HG03196 (cell line): ENCODE measurements around the gene PRDM16.
"Not testable (repeated sequence)": the region's sequence is repeated elsewhere in the genome, so short reads cannot be mapped to it uniquely, and the experiment has no call there.

Experiments used
- ATAC-seq: cut with Tn5 transposase; IDR thresholded peaks from one replicate; pipeline ENCODE4 v1.9.1; 2021; ENCODE audit not compliant: unreplicated experiment

PRDM16 gene

DNA sequence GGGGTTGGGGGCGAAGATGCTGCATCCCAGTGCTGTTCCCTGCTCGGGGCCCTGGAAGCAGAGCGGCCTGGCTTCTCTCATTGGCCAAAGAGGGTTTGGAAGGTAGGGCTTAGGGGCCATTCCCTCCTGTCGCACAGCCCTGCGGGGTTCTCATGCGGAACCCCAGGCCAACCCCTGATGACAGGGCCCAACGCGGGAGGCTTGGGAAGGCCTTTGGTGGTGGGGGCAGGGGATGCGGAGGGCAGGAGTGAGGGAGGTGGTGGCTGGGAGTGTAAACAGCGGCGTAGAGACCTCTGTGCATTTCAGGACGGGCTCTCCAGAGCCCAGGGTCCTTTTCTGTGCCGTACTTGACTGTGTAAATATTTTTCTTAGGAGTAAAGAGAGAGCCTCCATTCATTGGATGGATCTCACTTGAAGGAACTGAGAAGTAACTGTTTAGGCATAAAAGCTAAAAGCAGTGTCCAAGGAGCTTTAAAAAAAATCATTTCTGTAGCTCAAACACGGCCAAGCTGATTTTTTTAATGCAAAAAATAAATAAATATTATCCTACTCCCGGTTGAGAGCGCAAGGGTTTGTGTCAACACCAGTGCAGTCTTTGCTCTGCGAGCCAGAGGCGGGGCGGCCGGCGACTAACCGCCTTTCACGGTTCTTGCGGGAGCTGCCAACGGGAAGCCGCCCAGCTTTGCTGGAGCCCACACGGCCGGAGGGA, 169.1 kb downstream of the PRDM16 start:
- no peak for ATAC-seq

DNA sequence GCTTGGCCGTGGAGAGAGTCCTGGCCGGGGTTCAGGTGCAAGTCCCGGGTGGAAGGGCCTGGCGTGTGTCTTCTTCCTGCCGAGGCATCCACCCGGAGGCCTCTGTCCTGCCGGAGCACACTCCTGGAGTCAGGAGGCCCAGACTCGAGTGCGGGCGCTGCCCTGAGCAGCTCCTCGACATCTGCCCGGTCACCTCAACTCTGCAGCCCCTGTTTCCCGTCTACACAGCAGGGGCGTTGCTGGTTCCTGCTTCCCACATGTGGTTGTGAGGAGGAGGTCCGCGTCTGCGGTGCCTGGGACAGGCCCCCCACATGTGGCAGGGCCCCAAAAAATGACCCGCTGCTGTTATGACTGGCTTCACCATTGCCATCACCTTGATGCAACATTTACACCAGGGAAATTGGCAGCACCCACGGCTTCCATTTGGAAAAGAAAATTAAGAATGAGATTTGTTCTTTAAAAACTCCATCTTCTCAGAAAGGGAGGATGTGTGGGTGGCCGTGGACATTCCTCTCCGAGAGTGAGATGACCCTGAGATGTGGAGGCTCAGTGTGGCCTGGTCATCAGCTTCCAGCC, 169.8 kb downstream of the PRDM16 start:
- ATAC-seq, result no peak

DNA sequence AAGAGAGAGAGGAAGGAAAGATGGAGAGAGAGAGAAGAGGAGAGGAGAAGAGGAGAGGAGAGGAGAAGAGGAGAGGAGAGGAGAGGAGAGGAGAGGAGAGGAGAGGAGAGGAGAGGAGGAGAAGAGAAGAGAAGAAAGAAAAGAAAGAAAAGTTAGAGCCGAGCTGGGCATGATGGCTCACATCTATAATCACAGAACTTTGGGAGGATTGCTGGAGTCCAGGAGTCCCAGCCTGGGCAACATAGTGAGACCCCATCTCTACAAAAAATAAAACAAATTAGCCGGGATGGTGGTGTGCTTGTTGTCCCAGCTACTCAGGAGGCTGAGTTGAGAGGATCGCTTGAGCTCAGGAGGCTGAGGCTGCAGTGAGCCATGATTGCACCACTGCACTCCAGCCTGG, 171.0 kb downstream of the PRDM16 start:
- ATAC-seq, result not testable (repeated sequence)

DNA sequence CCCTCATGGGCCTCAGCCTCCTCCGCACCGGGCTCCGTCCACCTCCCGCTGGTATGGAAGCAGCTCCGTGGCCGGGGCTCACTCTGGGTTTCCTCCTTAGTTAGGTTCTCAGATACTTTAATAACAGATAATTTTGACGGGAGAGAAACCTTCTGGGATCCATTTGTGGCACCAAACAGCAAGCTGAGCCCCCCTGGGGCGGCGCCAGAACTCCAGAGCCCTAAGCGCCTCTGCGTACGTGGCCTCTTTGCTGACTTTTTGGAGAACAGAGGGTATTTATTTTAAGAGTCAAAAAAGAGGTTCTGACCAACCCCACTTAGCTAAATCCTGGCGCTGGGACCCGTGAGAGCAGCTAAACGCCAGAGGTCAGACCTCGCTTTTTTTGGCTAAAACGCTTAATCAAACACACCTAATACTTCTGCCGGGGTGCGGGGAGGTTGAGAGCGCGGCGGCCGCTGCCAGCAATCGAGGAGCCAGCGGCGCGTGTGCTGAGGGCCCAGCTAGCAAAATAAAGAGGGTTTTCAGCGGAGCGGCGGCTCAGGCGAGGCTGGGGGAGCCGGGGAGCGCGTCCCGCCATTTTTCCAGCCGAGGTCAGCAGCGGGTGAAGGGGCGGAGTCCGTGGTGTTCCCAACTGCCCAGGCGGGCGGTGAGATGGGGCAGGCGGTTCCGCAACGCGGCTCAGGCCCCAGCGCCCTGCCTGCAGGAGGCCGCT, 171.7 kb downstream of the PRDM16 start:
- no peak for ATAC-seq

DNA sequence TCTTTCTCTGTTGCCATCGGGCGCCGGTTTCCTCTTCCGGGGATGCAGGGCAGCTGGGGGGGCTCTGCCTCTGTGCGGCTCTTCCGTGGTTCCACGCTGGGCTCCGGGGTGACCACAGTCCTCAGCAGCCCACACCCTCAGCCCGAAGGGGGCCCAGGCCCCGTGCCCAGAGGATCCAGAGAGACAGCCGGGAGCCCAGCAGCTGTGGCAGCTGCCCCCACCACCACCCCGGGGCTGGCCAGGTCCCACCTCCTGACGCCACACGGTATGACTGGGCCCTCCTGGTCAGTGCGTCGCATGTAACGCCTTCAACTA, 172.2 kb downstream of the PRDM16 start:
- no peak for ATAC-seq

DNA sequence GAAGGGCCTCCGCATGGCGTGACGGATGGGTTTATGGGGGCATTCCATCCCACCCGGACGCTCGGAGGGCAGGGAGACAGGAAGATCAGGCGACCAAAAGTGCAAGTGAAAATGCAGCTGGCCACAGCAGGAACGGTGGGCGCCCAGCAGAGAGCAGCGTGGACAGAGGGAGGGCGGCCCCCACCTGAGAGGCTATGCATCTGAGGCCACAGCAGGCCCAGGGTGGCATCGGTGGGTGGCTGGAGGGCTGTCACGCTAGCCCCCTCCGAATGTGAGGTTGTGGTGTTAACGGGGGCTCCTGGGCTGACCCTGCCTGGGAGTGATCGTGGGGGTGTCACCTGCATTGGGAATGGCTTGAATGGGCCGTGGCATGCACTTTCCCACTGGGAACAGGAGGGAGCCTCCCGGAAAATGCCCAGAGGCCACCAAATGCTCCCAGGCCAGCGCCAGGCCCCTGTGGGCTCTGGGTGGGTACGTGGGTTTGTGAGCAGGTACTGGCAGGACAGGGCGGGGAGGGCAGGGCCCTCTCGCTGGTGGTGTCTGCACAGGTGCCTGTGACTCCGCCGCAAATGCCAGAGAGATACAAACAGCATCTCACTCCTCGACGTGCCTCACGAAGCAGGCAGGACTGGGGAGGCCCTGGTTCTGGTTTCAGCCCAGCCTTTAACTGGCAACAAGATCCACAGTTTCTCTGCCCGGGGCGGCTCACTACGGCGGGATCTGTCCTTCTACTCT, 172.8 kb downstream of the PRDM16 start:
- ATAC-seq, result no peak

DNA sequence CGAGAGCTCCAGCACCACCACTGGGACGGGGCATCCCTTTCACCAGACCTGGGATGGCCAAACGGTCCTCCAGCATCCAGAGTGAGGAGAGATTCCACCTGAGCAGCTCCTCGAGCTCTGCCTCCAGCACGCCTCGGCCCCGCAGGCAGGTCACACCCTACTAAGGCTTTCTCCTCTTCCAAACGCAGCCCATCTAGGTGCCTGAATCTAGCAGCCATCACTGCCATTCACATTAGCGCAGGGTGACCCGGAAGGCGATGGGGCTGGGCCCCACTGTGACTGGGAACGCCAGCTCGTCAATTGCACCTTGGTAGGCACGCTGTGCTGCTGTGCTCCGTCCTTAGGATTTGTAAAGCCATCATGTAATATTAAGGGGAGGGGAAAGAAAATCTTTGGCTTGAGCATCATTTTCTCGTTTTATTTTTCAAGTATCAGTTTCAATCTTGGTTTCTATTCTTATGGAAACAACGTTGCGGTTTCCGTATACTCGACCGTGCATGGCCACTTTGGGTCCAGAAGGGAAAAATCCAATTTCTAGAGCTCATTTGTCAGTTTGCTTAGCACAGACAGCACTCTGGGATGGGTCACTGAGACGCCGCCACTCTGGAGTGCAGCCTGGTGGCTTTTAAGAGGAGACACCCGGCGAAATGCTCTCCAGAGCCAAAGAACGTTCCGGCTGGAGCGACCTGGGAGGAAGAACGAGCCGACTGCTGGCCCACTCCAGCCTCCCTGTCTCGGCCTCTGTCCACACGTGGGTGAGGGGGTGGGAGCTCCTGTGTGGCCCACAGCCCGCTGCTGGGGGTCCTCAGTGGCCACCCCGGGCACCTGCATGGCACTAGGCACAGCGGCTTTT, 173.6 kb downstream of the PRDM16 start:
- ATAC-seq, result no peak

DNA sequence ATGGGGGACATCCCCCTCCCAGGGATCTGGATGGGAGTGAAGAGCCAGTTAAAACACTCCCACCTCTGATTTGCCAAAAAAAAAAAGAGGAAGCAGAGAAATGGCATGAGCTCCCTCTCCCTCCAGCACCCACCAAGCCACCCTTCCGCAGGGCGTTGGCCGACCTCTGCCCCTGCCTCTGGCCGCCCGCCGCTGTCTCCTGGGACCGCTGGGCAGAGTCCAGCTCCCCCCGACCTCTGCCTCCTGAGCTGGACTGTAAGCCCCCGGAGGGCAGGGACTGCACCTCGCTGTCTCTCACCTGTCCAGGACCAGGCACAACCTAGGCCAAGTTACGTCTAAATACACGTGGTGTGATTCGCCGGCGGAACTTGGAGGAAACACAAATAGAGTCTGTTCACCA, 174.3 kb downstream of the PRDM16 start:
- no peak for ATAC-seq

DNA sequence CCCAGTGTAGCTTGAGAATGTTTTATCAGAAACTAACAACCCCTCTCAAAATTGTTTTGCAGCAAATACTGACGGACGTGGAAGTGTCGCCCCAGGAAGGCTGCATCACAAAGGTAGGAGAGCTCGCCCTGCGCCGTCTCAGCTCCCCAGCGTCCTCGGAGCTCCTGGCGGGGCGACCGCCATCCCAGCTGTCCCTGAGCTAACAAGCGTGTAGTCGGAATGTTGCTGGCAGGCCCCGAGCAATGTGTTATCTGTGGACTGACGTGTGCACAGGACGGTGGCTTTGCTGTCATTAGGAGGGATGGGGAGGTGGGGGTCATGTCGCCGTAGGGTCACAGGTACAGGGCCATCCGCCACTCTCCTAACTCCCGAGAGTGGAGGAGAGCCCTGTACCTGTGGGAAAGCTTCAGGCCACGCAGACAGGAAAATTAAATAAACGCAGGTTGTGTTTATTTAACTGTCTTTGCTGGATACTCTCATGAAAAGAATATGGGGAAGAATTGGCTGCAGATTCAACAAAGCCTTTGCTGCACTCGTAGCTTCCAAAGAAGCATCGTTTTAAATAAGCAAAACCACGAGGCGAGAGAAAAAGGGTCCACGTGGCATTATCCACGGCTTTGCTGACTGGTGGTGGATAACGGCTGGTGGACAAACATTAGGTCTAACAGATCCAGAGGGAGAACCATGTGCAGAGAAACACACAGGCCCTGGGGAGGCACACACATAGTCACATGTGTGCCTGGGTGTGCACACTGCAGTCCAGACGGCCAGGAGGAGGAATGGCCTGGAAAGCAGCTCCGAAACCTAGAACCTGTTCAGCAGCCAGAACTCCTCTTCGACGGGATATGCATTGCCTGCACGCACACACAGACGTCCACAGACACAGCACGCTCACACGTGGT, 175.3 kb downstream of the PRDM16 start:
- ATAC-seq, result no peak

DNA sequence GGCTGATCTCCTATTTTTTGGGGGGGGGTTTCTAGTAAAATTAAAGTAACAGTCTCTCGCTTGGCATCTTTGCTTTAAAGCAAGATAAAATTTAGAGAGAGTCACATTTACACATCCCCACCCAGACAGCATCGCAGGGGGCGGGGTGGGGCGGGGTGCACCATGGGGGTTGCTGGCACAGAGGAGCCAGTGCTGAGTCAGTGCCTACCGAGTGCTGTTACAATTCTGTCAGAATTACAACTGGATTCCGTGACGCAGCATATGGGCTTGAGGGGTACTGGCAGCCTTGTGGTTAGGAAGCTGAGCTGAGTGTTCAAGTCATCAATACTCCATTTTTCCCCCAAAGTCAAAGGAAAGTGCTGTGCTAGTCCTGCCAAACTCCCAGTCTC, 175.9 kb downstream of the PRDM16 start:
- no peak for ATAC-seq

DNA sequence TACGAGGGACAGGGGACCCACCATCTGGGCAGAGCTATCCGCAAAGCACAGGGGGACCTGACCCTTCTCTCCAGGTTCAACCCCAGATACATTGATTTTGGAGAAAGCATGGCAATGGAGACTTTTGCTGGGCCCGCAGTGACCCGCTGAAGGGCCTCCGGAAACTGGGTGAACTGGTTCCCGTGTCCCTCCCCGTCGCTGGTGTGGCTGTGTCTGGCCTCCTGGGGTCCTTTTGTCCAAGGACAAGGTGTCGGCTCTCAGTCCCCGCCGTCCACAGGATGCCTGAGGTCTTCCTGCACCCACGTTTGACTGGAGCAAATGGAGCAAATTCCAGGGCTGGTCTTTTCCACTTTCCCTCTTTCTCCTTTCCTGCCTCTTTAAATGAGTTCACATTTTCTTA, 176.3 kb downstream of the PRDM16 start:
- no peak for ATAC-seq

DNA sequence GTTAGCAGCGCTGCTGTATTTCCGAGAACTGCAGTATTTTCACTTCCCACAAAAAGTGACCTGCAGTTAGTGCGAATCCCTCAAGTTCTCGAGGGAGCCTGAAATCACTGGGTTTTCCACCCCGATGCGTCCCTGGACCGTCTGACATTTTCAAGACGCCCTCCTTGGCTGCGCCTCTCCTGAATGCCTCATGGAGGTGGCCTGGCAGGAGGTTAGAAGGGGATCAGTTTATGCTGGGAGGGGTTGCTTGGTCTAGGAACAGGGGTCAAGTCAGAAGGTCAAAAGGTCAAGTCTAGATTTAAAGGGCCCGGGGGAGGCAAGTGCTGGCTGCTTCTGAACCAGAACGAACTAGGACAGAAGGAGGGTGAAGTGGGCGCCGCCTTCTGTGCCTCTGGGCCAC, 176.8 kb downstream of the PRDM16 start:
- no peak for ATAC-seq

DNA sequence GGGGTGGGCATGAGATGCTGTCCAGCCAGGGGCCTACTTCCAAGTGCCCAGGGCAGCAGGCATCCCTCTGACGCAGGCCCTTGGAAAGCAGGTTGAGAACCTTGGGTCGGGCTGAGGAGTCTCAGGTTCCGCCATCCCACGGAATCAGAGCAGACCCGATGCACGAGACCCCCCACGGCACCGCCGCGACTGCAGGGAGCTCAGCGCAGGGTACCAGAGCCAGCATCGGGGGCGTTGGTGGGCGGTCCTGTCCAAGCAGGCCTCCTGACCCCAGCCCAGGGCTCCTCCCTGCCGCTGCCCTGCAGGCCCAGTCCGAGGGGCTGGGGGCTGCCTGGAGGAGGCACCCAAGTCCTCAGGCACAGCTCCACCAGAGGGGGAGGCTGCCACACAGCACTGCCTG, 177.2 kb downstream of the PRDM16 start:
- no peak for ATAC-seq

DNA sequence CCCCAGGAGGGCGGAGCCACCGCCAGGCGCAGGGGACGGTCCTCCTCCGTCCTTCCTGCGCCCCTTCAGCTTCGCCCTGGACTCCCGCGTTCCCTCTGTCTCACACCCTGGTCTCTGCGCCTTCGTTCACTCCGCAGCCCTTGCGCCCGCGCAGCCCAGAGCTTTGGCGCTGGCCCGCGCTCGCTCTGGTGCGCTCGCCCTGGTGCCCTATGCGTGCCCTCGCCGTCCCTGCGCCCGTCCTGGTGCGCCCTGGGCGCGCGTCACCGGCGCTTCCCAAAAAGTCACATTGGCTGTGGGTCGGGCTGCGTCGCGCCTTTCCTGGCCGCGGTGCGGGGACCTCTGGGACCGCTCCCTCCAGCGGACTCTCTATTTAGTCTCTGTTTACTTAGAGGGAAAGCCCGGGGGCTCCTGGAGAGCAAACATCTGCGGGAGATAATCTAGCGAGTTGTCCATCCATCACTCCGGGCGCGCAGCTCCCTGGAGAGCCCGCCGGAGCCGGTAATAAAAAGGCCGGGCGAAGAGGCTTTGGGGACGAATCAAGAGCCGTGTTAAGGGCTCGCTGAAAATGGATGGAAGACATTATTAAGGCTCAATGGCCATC, 178.6 kb downstream of the PRDM16 start:
- ATAC-seq, result no peak

DNA sequence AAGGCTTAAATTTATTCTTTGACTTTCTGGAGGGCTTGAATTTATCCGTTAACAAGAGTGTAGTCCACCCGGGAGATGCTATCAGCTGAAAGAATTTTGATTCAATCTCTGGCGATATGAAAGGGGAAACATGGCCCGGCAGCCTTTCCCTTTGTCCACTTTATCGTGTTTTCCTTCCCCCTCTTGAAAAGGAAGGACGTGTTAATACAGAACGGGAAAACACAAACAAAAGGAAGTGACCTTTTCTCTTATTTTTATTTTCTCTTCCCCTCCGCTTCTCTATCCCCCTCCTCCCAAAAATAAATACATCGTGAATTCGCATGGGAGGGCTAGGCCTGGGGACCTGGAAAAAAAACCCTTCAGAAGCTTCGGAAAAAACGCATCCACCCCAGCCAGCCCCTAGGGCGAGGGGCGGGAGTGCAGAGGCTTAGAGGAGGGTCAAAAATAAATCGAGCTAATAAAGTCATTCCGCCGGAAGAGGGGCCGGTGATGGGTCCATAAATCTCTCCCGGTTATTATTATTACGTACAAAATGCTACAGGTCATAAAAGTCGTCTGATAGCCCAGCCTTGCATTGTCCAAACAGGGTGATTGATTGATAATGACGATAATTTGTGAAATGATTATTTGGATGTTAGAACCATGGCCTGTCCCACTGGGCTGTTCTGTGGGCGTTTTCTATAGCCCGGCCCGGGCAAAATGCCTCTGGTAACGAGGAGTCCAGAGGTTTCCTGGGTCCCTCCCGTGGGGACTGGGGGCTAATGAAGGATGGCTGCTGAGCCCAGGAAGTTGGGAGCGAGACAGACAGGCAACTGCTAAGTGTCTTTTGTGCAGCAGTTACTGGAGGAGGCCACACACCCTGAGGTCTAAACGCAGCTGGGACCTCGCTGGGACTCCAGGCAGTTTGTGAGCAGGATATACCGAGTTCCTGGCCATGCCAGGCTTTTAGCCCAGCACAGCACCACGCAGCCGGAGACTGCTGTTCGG, 179.4 kb downstream of the PRDM16 start:
- no peak for ATAC-seq

DNA sequence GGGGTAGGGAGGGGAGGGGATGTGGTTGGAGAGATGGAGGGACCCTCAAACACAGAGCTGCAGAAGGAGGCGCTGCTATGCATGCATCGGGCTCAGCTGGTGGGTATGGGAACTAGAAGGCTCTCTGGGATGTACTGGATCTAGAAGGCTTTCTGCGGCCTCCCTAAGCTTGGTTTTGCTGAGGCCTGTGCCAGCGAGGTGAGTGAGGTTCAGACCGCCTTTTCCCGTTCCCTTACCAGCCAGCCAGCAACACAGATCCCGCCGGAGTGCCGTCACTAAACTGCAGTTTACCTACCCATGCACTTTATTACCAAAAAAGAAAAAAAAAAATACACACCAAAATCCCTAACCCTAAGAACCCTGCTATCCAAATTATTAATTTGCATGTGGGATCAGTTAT, 180.2 kb downstream of the PRDM16 start:
- no peak for ATAC-seq

DNA sequence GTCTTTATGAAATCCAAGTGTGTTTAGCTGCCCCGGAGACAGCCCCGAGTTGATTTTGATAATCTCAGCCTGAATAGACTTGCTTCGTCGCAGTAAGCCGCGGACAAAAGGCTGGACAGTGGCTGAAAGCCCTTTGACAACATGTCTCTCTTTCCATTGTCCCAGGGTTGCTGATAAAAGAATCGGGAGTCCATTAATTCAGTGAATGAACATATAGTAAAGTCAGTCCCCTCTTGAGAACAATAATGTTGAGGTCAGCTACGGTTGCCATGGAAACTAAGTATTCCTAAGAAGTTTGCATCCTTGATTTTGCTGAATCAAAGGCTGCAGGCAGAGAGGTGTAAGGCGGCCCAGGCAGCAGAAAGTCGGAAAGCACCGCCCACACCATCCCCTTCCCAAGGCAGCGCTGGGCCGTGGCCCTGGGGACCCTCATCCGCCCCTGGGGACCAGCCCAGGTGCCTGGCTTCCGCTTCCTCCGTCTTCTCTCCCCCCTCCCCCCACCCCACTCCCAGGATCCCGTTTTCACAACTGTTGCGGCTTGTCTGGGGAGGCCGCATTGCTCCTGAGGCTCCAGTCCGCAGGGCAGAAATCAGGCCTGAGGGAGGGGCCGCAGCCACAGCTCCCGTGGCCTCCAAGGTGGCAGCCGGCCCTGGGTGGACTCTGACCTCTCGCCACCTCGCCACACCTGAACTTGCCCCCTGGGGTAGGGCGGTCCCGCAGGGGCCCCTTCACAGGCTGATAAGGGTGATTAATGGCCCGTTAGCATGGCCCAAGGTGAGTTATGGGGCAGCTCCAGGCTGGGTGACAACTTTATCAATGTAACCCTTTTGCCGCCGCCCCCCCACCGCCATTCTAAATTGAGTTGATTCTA, 180.9 kb downstream of the PRDM16 start:
- no peak for ATAC-seq
